ENCODE results near the gene WFS1. TPM values are rescaled to one million over a fixed set of nuclear protein-coding genes. Genes with fewer than 3 reads are reported as not detected.

The WFS1 gene
- total RNA-seq, 1 donor from 2014 or later, result 70.5 TPM

GRCh38 chr4:6330384-6330767 is 60.7 kb downstream of the WFS1 start:
- DNase-seq (no peak), ATAC-seq (no peak)
- intact Hi-C loops (cut with micrococcal nuclease), result no loop called here

GRCh38 chr4:6331018-6331417 is 61.4 kb downstream of the WFS1 start:
- intact Hi-C loops (cut with micrococcal nuclease), result no loop called here
- no peak for DNase-seq
- no peak for ATAC-seq

- DNase-seq (no peak), ATAC-seq (no peak)
- intact Hi-C loops (cut with micrococcal nuclease), result no loop called here
These were observed 61.8 kb downstream of the WFS1 start for GRCh38 chr4:6331468-6331867.

- intact Hi-C loops (cut with micrococcal nuclease), result no loop called here
- ATAC-seq (peak; percentile 51), DNase-seq (no peak)
These were observed 62.5 kb downstream of the WFS1 start for GRCh38 chr4:6332042-6332668.

GRCh38 chr4:6332669-6333050 is 63.0 kb downstream of the WFS1 start:
- no peak for DNase-seq
- intact Hi-C loops (cut with micrococcal nuclease), result no loop called here
- ATAC-seq, result no peak

- DNase-seq (no peak), ATAC-seq (no peak)
- intact Hi-C loops (cut with micrococcal nuclease), result no loop called here
These were observed 63.9 kb downstream of the WFS1 start for GRCh38 chr4:6333301-6334202.

GRCh38 chr4:6334203-6334887 is 64.7 kb downstream of the WFS1 start:
- no peak for DNase-seq
- intact Hi-C loops (cut with micrococcal nuclease), result no loop called here
- no peak for ATAC-seq

- ATAC-seq (no peak), DNase-seq (no peak)
- intact Hi-C loops (cut with micrococcal nuclease), result no loop called here
These were observed 65.5 kb downstream of the WFS1 start for GRCh38 chr4:6335040-6335590.

GRCh38 chr4:6336166-6336565 is 66.5 kb downstream of the WFS1 start:
- intact Hi-C loops (cut with micrococcal nuclease), result no loop called here
- DNase-seq (no peak), ATAC-seq (no peak)

- intact Hi-C loops (cut with micrococcal nuclease), result no loop called here
- DNase-seq, result no peak
- no peak for ATAC-seq
These were observed 67.8 kb downstream of the WFS1 start for GRCh38 chr4:6337331-6337935.

- DNase-seq (no peak), ATAC-seq (no peak)
- intact Hi-C loops (cut with micrococcal nuclease), result no loop called here
These were observed 68.7 kb downstream of the WFS1 start for GRCh38 chr4:6338175-6338950.

- ATAC-seq (no peak), DNase-seq (no peak)
- intact Hi-C loops (cut with micrococcal nuclease), result no loop called here
These were observed 69.5 kb downstream of the WFS1 start for GRCh38 chr4:6338951-6339817.

- ATAC-seq, result no peak
- intact Hi-C loops (cut with micrococcal nuclease), result no loop called here
- no peak for DNase-seq
These were observed 70.3 kb downstream of the WFS1 start for GRCh38 chr4:6339818-6340445.

- no peak for ATAC-seq
- no peak for DNase-seq
- intact Hi-C loops (cut with micrococcal nuclease), result no loop called here
These were observed 70.9 kb downstream of the WFS1 start for GRCh38 chr4:6340446-6341015.

- ATAC-seq (no peak), DNase-seq (no peak)
- intact Hi-C loops (cut with micrococcal nuclease), result no loop called here
These were observed 72.0 kb downstream of the WFS1 start for GRCh38 chr4:6341696-6342095.

- DNase-seq (peak; percentile 76), ATAC-seq (peak; percentile 85)
- intact Hi-C loops (cut with micrococcal nuclease), result no loop called here
These were observed 73.1 kb downstream of the WFS1 start for GRCh38 chr4:6342530-6343293.

All from left ventricle myocardium superior (tissue), 1 donor.